Measurements from ENCODE around the gene BCAS4.
"Not testable (repeated sequence)": the region's sequence is repeated elsewhere in the genome, so short reads cannot be mapped to it uniquely, and the experiment has no call there.

The BCAS4 gene, protein sequence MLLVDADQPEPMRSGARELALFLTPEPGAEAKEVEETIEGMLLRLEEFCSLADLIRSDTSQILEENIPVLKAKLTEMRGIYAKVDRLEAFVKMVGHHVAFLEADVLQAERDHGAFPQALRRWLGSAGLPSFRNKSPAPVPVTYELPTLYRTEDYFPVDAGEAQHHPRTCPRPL

DNA sequence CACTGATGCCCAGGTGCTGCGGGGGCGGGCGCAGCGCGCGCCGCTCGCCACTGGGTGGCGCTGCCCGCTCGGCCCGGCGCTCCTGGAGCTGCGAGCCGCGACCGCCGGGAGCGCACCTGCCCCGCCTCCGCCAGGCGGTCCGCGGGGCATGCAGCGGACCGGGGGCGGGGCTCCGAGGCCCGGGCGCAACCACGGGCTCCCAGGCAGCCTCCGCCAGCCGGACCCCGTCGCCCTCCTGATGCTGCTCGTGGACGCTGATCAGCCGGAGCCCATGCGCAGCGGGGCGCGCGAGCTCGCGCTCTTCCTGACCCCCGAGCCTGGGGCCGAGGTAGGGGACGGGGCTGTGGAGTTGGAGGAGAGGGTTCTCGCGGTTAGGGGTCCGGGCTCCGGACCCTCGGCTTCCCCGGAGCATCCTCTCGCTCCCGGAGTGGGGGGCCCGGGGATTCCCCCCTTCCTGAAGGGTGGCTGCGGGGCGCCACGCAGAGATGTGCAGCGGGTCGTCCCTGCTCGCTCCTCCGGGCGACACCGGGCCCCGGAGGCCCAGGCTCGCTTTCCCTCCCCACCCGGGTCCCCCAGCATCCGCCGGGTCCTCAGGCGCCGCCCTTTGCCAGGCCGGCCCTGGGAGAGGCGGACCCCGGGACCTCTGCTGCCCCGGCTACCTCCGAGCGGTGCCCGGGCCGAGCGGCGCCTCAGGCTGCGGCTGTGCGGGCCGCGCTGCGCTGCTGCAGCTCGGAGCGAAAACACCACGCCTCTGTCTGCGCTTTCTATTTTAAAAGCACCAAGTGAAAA lies at the start of gene BCAS4:
Gene BCAS4, plus strand, starts transcription at position 216 of the 789 bp plus-strand sequence. Its CDS starts 23 bp downstream, at position 239.
- peak; percentile 90 for DNase-seq

DNA sequence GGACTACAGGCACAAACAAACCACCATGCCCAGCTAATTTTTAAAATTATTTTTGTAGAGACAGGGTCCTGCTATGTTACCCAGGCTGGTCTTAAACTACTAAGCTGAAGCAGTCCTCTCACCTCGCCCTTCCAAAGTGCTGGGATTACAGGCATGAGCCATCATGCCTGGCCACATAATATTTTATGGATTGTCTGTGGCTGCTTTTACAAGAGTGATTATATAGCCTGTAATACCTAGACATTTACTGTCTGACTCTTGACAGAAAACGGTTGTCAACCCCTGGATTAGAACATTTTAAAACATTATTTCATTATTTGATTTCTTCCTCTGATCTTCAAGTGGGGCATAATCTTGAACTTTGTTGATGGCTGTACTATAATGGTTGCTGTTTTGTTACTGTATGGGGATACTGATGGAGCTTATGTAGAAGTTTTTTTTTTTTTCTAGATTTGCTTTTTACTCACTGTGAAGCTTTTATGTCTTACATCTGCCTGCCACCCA lies 49.2 kb upstream of the BCAS4 start:
- no peak for DNase-seq

DNA sequence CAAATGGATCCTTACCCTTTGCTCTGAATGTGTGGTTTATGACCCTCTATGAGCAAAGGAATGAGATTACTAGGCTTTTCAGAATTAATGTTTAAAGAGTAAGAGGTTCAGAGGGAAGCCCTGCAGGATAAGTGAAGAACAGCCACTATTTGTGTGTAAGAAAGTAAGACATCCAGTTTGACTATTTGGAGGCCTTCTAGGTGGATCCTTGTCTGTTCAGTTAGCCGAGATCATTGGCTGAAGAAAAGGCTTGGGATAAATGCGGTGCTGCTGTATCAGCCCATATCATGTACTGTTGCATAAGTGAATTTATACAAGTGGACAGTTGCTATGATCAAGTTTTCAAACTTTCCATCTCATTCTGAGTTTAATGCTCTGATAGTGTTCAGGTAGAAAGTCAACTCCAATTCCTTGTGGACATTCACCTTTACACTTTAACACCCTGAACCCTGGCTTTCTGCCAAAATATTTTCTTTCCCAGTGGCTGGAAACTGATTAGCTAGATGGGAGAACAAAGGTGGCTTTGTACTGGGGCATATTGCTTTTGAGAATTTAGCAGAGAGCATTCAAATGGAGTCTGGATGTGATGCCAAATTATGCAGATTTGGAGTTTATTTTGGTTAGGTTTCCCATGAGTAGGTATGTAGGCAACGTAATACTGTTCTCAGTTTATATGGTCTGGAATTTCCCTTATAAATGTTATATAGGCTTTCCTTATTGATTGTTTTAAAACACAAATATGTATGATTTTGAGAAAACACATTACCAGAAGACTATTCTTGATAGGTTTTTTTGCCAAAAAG lies 48.5 kb upstream of the BCAS4 start:
- peak; percentile 51 for DNase-seq

DNA sequence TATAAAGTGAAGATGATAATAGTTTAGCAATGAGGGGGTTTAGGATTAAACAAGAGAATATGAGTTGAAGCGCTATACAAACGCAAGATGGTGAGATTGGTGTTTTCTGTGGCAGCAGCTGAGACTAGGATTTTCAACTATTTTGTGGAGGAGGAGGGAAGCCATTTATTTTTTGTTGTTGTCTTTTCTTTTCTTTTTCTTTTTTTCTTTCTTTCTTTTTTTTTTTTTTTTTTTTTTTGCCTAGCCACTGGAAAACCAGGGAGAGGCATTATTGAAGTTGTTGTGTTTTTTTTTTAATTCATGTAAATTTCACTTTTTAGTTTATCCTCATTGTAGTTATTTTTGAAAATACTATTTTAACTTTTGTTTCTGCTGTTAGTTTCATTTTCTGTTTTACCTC lies 47.6 kb upstream of the BCAS4 start:
- no peak for DNase-seq

DNA sequence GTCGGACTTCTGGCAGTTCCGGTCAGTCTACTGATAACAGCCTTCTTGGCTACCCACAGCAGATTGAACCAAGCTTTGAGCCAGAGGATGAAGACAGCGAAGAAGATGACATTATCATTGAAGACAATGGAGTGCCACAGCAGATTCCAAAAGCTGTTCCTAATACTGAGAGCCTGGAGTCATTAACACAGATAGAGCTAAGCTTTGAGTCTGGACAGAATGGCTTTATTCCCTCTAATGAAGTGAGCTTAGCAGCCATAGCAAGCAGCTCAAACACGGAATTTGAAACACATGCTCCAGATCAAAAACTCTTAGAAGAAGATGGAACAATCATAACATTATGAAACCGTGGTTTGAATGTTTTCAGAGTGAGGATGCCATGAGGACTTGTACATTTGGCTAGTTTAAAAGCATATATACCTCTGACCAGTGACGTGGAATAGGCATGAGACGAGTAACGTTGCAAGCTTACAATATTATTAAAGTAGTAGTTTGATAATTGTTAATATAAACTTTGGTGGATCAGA lies 44.7 kb upstream of the BCAS4 start:
- DNase-seq = no peak

DNA sequence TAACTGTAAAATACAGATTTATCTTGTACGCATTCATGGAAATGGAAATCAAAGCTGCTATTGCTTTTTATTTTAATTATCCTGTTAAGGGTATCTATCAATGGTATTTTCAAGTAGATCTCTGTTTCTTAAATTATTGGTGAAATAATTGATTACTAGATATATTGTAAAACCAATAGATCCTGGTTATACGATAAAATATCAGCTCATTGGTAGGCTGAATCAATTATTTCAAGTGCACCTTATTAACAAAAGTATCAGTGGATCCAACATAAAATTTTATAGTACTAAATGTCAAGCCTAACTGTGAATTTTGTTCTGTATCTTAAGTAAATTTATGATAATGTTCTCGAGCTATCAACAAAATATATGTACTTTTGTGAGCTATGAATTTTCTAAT lies 41.7 kb upstream of the BCAS4 start:
- no peak for DNase-seq

DNA sequence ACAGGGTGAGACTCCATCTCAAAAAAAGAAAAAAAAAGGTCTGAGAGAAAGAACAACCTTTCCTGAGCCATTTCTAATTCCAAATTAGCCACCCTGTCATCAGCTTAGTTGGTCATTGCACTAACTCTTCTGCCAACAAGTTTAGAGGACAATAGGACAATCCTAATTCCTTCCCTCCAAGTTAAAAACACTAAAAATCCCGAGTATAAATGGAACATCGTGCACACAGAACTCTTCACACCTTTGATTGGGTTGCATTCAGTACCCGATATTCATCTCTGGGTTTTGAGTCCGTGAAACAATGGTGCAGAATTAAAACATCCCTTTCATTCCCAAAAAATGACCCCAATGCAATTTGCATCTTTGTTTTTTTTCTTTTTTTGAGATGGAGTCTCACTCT lies 40.4 kb upstream of the BCAS4 start:
- DNase-seq = no peak

DNA sequence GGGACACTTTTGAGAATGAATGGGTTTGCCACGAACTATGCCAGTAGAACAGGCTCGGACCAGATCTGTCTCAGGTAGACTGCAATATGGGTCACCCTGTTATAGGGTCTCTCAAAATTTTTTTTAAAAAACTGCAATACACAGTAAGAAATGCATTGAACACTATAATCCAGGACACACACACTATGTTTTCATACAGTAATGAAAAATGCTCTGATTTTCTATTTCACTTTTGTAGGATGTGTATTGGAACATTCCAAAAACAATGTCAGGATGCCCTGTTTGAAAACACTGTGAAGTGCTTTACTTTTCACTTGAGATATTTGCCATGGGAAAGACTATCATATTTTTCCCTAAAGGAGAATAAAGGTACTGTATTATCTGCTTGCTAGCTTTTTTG lies 38.4 kb upstream of the BCAS4 start:
- no peak for DNase-seq

DNA sequence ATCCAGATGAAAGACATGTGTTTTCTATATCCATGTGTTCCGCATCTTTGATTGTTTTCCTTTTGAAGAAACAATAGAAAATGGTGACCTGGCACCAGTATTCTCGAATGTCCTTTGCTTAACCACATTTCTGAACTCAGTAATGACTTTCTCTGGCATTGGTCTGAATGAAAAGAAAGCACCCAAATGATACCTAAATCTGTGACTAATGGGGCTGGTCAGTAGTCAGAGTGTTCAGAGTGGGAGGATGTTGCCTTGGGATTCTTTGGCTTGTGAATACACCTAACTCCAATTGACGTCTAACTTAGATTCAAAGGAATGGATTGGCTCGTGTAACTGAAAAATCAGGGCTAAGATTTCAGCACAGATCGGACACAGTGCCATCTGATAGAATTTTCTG lies 36.4 kb upstream of the BCAS4 start:
- DNase-seq = no peak

DNA sequence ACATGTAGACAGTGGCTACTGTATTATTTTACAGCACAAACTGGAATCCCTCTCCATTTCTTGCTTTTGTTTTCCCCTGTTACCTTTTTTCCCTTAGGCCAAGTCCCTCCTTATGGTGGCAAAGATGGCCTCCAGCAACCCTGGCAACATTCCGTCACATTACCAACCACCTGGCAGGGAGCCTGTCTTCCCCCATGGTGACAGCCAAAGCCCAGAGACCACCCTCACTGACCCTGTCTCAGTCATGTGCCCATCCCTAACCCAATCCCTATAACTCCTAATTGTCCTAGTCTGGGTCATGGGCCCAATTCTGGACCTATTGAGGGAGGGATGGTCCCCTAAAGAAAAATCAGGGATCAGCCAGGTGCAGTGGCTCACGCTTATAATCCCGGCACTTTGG lies 35.9 kb upstream of the BCAS4 start:
- no peak for DNase-seq

DNA sequence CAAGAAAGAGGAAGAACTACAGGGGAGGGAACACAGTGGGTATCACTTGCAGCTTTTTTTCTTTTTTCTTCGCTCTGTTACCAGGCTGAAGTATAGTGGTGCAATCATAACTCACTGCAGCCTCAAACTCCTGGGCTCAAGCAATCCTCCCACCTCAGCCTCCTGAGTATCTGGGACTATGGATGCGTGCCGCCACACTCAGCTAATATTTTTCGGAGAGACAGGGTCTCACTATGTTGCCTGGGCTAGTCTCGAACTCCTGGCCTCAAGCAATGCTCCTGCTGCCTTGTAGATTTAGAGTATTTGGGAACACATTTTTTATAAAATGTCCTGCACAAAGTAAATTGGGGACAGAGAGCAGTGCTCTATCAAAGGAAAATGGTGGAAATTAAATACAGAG lies 35.2 kb upstream of the BCAS4 start:
- no peak for DNase-seq

DNA sequence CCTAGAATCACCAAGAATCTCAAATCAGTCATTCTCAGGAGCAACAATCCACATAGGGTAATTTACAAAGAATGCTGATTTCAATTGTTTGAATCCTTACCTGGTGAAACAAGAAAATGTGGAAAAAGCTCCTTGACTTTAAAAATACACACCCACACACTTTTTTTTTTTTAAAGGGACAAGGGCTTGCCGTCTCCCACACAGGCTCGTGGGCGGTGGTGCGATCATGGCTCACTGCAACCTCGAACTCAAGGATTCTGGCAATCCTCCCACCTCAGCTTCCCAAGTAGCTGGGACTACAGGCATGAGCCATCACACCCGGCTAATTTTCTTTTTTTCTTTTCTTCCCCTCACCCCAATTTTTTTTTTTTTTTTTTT lies 32.8 kb upstream of the BCAS4 start:
- no peak for DNase-seq

DNA sequence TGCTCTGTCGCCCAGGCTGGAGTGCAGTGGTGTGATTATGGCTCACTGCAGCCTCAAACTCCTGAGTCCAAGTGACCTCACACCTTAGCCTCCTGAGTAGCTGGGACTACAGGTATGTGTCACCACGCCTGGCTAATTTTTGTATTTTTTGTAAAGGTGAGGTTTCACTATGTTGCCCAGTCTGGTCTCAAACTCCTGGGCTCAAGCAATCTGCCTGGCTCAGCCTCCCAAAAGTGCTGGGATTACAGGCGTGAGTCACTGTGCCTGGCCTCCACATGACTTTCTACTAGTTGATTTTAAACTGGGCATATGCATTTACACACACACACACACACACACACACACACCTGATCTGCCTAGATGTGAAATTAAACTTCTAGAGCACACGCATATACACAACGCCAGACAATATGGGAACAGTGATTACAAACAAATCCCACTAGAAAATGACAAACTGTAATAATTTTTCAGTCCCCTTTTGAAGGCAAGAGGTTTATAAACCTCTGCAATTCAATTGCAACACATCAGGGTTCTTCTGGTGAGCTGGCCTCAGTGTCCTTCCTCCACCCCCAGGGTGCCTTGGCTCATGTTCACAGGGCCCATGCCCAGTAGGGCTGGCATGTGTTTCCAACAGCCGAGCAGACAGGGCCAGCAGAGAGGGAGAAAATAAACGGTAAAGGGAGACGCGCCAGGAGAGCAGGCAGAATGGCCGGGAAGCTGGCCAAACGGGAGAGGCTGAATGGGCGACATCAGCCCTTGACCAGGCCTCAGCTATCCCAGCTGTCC lies 32.2 kb upstream of the BCAS4 start:
- no peak for DNase-seq

DNA sequence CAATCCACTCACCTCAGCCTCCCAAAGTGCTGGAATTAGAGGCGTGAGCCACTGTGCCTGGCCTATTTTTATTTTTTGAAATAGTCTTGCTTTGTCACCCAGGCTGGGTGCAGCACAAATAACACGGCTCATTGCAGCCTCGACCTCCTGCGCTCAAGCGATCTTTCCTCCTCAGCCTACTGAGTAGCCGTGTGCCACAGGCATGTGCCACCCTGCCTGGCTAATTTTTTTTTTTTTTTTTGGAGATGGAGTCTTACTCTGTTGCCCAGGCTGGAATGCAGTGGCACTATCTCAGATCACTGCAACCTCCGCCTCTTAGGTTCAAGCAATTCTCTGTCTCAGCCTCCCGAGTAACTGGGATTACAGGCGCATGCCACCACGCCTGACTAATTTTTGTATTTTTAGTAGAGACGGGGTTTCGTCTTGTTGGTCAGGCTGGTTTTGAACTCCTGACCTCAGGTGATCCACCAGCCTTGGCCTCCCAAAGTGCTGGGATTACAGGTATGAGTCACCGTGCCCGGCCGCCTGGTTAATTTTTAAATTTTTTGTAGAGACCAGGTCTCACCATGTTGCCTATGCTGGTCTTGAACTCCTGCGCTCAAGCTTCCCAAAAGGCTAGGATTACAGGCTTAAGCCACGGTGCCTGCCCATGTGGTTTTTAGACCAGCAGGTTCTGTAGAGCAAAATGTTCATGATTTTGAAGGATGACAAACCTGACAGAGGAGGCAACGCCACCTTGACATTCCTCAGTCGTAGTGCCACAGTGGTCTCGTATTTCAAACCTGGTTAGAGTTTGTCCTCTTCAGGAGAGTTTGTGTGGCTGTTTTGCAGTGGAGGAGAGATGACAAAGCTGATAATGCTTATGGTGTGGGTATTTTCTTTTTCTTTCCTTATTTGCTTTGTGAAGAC lies 31.1 kb upstream of the BCAS4 start:
- DNase-seq = not testable (repeated sequence)

DNA sequence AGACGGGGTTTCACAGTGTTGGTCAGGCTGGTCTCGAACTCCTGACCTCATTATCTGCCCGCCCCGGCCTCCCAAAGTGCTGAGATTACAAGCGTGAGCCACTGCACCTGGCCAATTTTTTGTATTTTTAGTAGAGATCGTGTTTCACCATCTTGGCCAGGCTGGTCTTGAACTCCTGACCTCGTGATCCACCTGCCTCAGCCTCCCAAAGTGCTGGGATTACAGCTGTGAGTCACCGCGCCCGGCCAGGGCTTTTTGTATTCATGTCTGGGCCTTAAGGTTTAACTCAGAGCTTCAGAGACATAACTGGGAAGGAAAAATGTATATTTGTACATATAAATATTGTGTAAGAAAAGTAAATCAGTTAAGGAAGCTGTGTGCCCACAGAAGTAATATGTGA lies 29.6 kb upstream of the BCAS4 start:
- DNase-seq = not testable (repeated sequence)

DNA sequence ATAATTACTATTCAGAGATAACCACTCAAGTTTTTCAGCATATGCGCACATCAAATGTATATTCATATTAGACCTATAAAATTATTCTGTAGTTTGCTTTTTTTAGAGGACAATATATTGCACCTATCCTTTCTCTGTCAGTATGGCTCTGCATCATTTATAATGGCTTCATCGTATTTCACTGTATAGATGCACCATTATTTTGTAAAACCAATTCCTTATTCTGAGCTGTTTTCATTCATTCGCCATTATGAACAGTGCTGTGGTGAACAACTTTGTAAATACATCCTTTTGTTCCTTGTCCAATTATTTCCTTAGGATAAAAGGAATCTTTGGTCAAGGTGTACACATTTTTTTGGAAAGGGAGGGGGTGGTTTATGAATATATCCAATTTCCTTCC lies 29.2 kb upstream of the BCAS4 start:
- no peak for DNase-seq

DNA sequence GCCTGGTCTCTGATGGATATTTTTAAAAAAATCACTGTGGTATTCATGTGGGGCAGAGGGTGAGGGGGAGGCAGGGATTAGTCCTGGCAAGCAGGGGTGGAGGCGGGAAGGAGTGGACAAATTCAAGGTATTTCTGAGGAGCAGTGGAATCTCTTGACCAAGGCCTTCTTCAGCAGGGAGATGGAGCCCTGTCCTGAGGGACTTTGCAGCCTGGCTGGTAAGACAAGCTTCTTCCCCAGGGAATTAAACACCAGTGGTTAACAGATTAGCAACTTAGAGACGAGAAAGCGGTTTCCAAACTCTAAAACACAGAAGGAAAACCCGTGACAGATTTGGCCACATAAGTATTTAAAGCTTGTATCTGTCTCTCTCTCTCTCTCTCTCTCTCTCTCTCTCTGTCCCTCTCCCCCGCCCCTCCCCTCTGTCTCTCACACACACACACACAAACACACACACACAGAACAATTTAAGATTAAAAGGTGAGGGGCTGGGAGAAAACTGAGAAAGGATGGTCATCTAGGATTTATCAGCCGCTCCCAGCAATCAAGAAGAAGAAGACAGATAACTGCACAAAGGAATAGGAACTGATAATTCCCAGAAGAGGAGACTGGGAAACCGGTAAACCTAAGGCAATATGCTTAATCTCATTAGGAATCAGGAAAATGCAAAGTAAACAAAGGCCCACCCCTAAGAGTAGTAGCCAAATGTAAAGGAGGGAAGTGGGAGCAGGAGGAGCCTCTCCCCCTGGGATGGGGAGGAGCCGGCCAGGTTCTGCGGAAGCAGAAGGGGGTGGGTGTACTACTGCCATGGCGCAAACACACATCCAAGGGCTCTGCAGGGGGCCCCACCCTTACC lies 27.7 kb upstream of the BCAS4 start:
- DNase-seq = not testable (repeated sequence)

DNA sequence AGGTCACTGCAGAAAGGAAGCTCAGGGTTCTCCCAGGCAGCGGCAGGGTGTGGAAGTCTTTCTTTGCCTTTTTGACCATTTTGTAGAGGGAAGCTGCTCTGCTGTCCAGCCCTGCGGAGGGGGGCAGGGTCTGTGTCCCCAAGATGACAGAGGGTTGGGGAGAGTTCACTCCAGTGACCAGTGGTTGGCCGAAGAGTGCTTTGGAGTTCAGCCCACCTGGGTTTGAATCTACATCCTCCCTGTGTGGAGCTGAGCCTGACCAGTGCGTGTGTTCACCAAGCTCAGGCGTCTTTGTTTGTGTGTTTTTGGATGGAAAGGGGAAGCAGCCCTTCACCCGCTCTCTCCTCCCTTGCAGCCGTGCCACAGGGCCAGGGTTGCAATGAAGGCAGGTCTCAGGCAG lies 25.9 kb upstream of the BCAS4 start:
- not testable (repeated sequence) for DNase-seq

DNA sequence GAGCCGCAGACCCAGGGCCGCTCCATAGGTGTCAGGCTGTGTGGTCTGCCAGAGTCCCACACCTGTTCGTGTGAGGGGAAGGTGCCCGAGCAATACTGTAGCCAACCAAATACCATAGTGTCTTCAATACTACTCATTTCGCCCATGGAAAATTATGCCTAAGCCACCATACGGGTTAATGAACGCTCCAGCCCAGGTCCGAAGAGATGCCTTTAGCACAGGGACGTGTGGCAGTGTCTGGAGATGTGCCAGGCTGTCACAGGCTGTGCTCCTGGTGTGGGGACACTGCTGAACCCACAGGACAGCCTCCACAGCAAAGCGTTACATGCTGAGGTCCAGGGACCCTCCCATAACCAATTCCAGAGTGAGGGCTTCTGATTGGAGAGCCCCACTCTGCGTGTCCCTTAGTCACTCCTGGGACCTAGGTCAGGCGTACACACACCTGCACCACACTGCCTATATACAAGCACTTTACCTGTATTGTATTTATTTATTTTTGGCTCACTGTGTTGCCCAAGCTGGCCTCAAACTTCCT lies 25.2 kb upstream of the BCAS4 start:
- DNase-seq = not testable (repeated sequence)

DNA sequence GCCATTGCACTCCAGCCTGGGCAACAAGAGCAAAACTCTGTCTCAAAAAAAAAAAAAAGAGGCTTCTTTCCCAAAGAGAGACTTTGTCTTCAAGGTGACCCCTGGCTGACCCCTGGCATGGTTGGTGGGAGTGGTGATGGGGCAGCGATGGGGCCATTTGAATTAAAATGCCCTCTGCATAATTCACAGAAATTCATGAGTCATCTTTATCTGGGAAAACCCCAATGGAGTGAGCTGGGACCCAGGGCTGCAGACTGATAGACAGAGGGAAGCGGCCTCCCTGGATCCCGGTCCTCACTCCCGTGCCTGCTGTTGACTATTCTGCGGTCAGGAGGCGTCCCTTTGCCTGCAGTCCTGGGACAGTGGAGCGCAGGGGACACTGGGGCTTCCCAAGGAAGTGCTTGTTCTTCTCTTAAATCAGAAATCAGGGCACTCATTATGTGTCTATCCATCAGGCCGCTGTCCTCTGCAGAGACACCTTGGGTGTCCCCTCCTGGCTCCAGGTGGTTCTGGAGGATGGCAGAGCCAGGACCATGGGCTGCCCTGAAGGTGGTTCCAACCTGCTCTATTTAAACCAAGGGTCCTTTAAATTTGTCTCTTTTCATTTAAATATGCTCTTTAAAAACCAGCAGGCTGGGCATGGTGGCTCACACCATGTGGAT lies 23.3 kb upstream of the BCAS4 start:
- not testable (repeated sequence) for DNase-seq
